H4 (cell line): ENCODE measurements around the gene DNAJB13. TPM values are rescaled to one million over a fixed set of nuclear protein-coding genes. Genes with fewer than 3 reads are reported as not detected.

Source experiments
- DNase-seq: peaks from one replicate; pipeline ENCODE4 v3.0.0-alpha.2; 2015; ENCODE audit warnings: low spot score
- total RNA-seq: library from RNA; depleted of rRNA; stranded (reverse); fragments of >200 nt; shearing (Covaris generic); gene quantifications from 2 replicates; pipeline ENCODE4 v1.2.3, GENCODE V29; 2014; rRNA removed

The DNAJB13 gene
- total RNA-seq, 1 experiment from 2014 or later, result not detected

GRCh38 chr11:74015919-74016684 lies 65.3 kb downstream of the DNAJB13 start:
- no peak for DNase-seq

- no peak for DNase-seq
Measured at GRCh38 chr11:74017631-74018030, 66.8 kb downstream of the DNAJB13 start.

GRCh38 chr11:74018331-74019005 lies 67.6 kb downstream of the DNAJB13 start:
- peak; percentile 91 for DNase-seq

- DNase-seq, result no peak
Measured at GRCh38 chr11:74019104-74019738, 68.4 kb downstream of the DNAJB13 start.

- peak; percentile 19 for DNase-seq
Measured at GRCh38 chr11:74019860-74020259, 69.0 kb downstream of the DNAJB13 start.

Other genes starting within 250 kb of the DNAJB13 start
- gene RAB6A, start 190.0 kb upstream of the DNAJB13 start, total RNA-seq, result 31.6 and 47.8 TPM in 2 replicates
- 46.7 and 167 TPM in 2 replicates for gene MRPL48, start 163.2 kb upstream of the DNAJB13 start, total RNA-seq
- 90.4 and 139 TPM in 2 replicates for gene COA4, start 74.2 kb upstream of the DNAJB13 start, total RNA-seq
- gene PAAF1, start 74.0 kb upstream of the DNAJB13 start, total RNA-seq, result 13.0 TPM in 2 replicates
- 0.35 and 3.7 TPM in 2 replicates for gene UCP2, start 31.8 kb downstream of the DNAJB13 start, total RNA-seq
- not detected in 2 replicates for gene UCP3, start 58.1 kb downstream of the DNAJB13 start, total RNA-seq
- gene C2CD3, start 220.0 kb downstream of the DNAJB13 start, total RNA-seq, result 8.4 and 17.7 TPM in 2 replicates
- gene PPME1, start 220.3 kb downstream of the DNAJB13 start, total RNA-seq, result 33.1 and 33.5 TPM in 2 replicates